Mesendoderm (in vitro differentiated cells): ENCODE data around the gene SLC35E4.
A peak's percentile ranks its signal among the peaks of the same experiment; 100 is the strongest.

Source experiments
- DNase-seq: peaks from one replicate; pipeline ENCODE4 v3.0.0; 2013
- H2AK5ac ChIP-seq: 2 replicates; pipeline ENCODE4 v1.6.1; 2013; ENCODE audit warnings: low read length, inconsistent platforms
- H2BK120ac ChIP-seq: 2 replicates; pipeline ENCODE4 v1.6.1; 2013; ENCODE audit warnings: low read depth, mild to moderate bottlenecking, low read length, moderate library complexity, mixed read lengths
- H2BK15ac ChIP-seq: replicated peaks from 2 replicates; pipeline ENCODE4 v1.6.1; 2013; ENCODE audit warnings: low read depth, mild to moderate bottlenecking, moderate library complexity
- H2BK5ac ChIP-seq: 2 replicates; pipeline ENCODE4 v1.6.1; 2013; ENCODE audit warnings: low read length, inconsistent platforms
- H3K18ac ChIP-seq: 2 replicates; pipeline ENCODE4 v1.6.1; 2013; ENCODE audit warnings: mild to moderate bottlenecking, low read length, mixed read lengths
- H3K23ac ChIP-seq: one replicate; pipeline ENCODE4 v1.6.1; 2013; ENCODE audit warnings: low read length
- H3K27ac ChIP-seq: 2 replicates; pipeline ENCODE4 v1.5.1; 2013; ENCODE audit warnings: low read depth, mild to moderate bottlenecking, inconsistent platforms, low read length, moderate library complexity
- H3K27me3 ChIP-seq: 2 replicates; pipeline ENCODE4 v1.6.1; 2013; ENCODE audit warnings: low read length, control low read depth, mild to moderate bottlenecking, inconsistent platforms; ENCODE audit not compliant: insufficient read depth, poor library complexity
- H3K36me3 ChIP-seq: 2 replicates; pipeline ENCODE4 v1.6.1; 2013; ENCODE audit warnings: low read length, inconsistent platforms; ENCODE audit not compliant: control insufficient read depth, insufficient read depth
- H3K4ac ChIP-seq: one replicate; pipeline ENCODE4 v1.6.1; 2013; ENCODE audit warnings: low read depth, mild to moderate bottlenecking, low read length, moderate library complexity
- H3K4me1 ChIP-seq: 2 replicates; pipeline ENCODE4 v1.6.1; 2013; ENCODE audit warnings: low read depth, low read length, inconsistent platforms; ENCODE audit not compliant: control insufficient read depth
- H3K4me2 ChIP-seq: 2 replicates; pipeline ENCODE4 v1.6.1; 2013; ENCODE audit warnings: low read length
- H3K4me3 ChIP-seq: 2 replicates; pipeline ENCODE4 v1.5.1; 2013; ENCODE audit warnings: mild to moderate bottlenecking, low read length
- H3K56ac ChIP-seq: one replicate; pipeline ENCODE4 v1.6.1; 2013; ENCODE audit warnings: low read length
- H3K79me1 ChIP-seq: 2 replicates; pipeline ENCODE4 v1.6.1; 2013; ENCODE audit warnings: low read length, inconsistent platforms
- H3K79me2 ChIP-seq: 2 replicates; pipeline ENCODE4 v1.6.1; 2013; ENCODE audit warnings: mild to moderate bottlenecking, low read length; ENCODE audit not compliant: control insufficient read depth, insufficient read depth
- H3K9ac ChIP-seq: 2 replicates; pipeline ENCODE4 v1.6.1; 2013; ENCODE audit warnings: low read length, inconsistent platforms
- H4K5ac ChIP-seq: one replicate; pipeline ENCODE4 v1.6.1; 2013; ENCODE audit warnings: low read length
- H4K8ac ChIP-seq: one replicate; pipeline ENCODE4 v1.6.1; 2013; ENCODE audit warnings: low read depth, mild to moderate bottlenecking, control low read depth, low read length, moderate library complexity
- WGBS: extraction: QIAGEN DNeasy Blood & Tissue Kit; methylation state at CpG from one replicate; pipeline ENCODE4 v1.1.7; 2013; ENCODE audit warnings: low lambda C conversion rate, missing lambda C conversion rate; ENCODE audit not compliant: insufficient coverage; ENCODE audit errors: extremely low coverage; 5-methylcytosine and 5-hydroxymethylcytosine counted together

The SLC35E4 gene

GRCh38 chr22:30607939-30608338, 27.6 kb upstream of the SLC35E4 start:
- Histone ChIP-seq H3K79me1 (no peaks in the 10 kb centered on the region), H3K27ac (no peak overlapping the region), H3K27me3 (no peaks in the 10 kb centered on the region), H3K79me2 (no peaks in the 10 kb centered on the region), H3K4ac (peak overlapping the region; percentile 93), H2BK120ac (peak overlapping the region; percentile 80), H3K23ac (no peak overlapping the region), H3K18ac (peak overlapping the region; percentile 88), H2AK5ac (no peak overlapping the region), H4K8ac (no peak overlapping the region), H3K9ac (peak overlapping the region; percentile 24), H3K4me3 (no peak overlapping the region), H3K36me3 (no peaks in the 10 kb centered on the region), H3K4me1 (peaks cover 4% of the 10 kb centered on the region), H2BK5ac (no peak overlapping the region), H3K4me2 (no peak overlapping the region), H4K5ac (no peak overlapping the region), H2BK15ac (peak overlapping the region; percentile 41), H3K56ac (no peak overlapping the region)
- DNase-seq: no peak
- no CpG with 5 or more reads among the region's 7 CpGs for WGBS

GRCh38 chr22:30609260-30610185, 26.1 kb upstream of the SLC35E4 start:
- Histone ChIP-seq H3K4ac (peak overlapping the region; percentile 5), H3K79me2 (no peaks in the 10 kb centered on the region), H3K36me3 (no peaks in the 10 kb centered on the region), H3K79me1 (no peaks in the 10 kb centered on the region), H3K23ac (no peak overlapping the region), H2BK5ac (no peak overlapping the region), H3K27me3 (no peaks in the 10 kb centered on the region), H3K27ac (peak overlapping the region; percentile 0), H2AK5ac (no peak overlapping the region), H4K8ac (no peak overlapping the region), H2BK15ac (no peak overlapping the region), H3K4me2 (no peak overlapping the region), H2BK120ac (no peak overlapping the region), H3K56ac (peak overlapping the region; percentile 19), H3K9ac (peak overlapping the region; percentile 3), H3K4me1 (peaks cover 4% of the 10 kb centered on the region), H4K5ac (no peak overlapping the region), H3K4me3 (no peak overlapping the region), H3K18ac (no peak overlapping the region)
- no CpG with 5 or more reads among the region's 17 CpGs for WGBS
- peak; percentile 86 for DNase-seq

- Histone ChIP-seq H3K4me2 (no peak overlapping the region), H3K79me1 (no peaks in the 10 kb centered on the region), H3K4ac (no peak overlapping the region), H2AK5ac (no peak overlapping the region), H3K9ac (no peak overlapping the region), H3K79me2 (no peaks in the 10 kb centered on the region), H3K36me3 (no peaks in the 10 kb centered on the region), H3K4me3 (no peak overlapping the region), H3K18ac (no peak overlapping the region), H4K8ac (no peak overlapping the region), H3K27me3 (no peaks in the 10 kb centered on the region), H2BK120ac (no peak overlapping the region), H3K27ac (no peak overlapping the region), H3K23ac (no peak overlapping the region), H2BK15ac (no peak overlapping the region), H3K4me1 (peaks cover 4% of the 10 kb centered on the region), H2BK5ac (no peak overlapping the region), H3K56ac (peak overlapping the region; percentile 34), H4K5ac (no peak overlapping the region)
- no CpG with 5 or more reads among the region's 7 CpGs for WGBS
- DNase-seq: no peak
Observed at GRCh38 chr22:30610299-30610698, 25.3 kb upstream of the SLC35E4 start.

GRCh38 chr22:30611197-30611596, 24.4 kb upstream of the SLC35E4 start:
- WGBS: no CpG with 5 or more reads among the region's 3 CpGs
- H3K27me3 ChIP-seq: no peaks in the 10 kb centered on the region
- H3K4me3 ChIP-seq: no peak overlapping the region
- no peaks in the 10 kb centered on the region for H3K79me2 ChIP-seq
- no peak overlapping the region for H3K9ac ChIP-seq
- H3K18ac ChIP-seq: no peak overlapping the region
- no peak overlapping the region for H2AK5ac ChIP-seq
- H3K23ac ChIP-seq: no peak overlapping the region
- H3K4me2 ChIP-seq: no peak overlapping the region
- H2BK15ac ChIP-seq: no peak overlapping the region
- peaks cover 2% of the 10 kb centered on the region for H3K4me1 ChIP-seq
- no peak overlapping the region for H3K27ac ChIP-seq
- no peak overlapping the region for H3K56ac ChIP-seq
- no peak for DNase-seq
- H4K5ac ChIP-seq: no peak overlapping the region
- H3K79me1 ChIP-seq: no peaks in the 10 kb centered on the region
- no peak overlapping the region for H4K8ac ChIP-seq
- H3K36me3 ChIP-seq: no peaks in the 10 kb centered on the region
- H2BK5ac ChIP-seq: no peak overlapping the region
- H3K4ac ChIP-seq: no peak overlapping the region
- no peak overlapping the region for H2BK120ac ChIP-seq

- Histone ChIP-seq H3K36me3 (no peaks in the 10 kb centered on the region), H2AK5ac (no peak overlapping the region)
Observed at GRCh38 chr22:30612789-30613188, 22.8 kb upstream of the SLC35E4 start.

More at GRCh38 chr22:30612789-30613188, 22.8 kb upstream of the SLC35E4 start:
- no peak overlapping the region for H2BK5ac ChIP-seq
- H3K56ac ChIP-seq: no peak overlapping the region
- no CpG with 5 or more reads among the region's 8 CpGs for WGBS
- no peaks in the 10 kb centered on the region for H3K79me2 ChIP-seq
- no peak overlapping the region for H3K4me3 ChIP-seq
- no peak overlapping the region for H2BK15ac ChIP-seq
- no peak overlapping the region for H3K18ac ChIP-seq
- H3K79me1 ChIP-seq: no peaks in the 10 kb centered on the region
- no peak overlapping the region for H2BK120ac ChIP-seq
- H3K4me1 ChIP-seq: peaks cover 2% of the 10 kb centered on the region
- no peak overlapping the region for H4K5ac ChIP-seq
- H4K8ac ChIP-seq: no peak overlapping the region
- H3K9ac ChIP-seq: no peak overlapping the region
- no peak overlapping the region for H3K4me2 ChIP-seq
- H3K27ac ChIP-seq: no peak overlapping the region
- no peak overlapping the region for H3K23ac ChIP-seq
- peak; percentile 61 for DNase-seq
- no peaks in the 10 kb centered on the region for H3K27me3 ChIP-seq
- H3K4ac ChIP-seq: no peak overlapping the region
